ENCODE results near the gene MTX3. TPM values are rescaled to one million over a fixed set of nuclear protein-coding genes. Genes with fewer than 3 reads are reported as not detected.

MTX3 gene
- total RNA-seq = 1 to 10 TPM; 8.3 to 9.4 TPM

- Histone ChIP-seq H3K4me3 (peak within 1 kb of the TSS; percentile 94), H3K9me3 (no peaks in the 10 kb centered on the region), H3K27me3 (no peaks in the 10 kb centered on the region), H3K4me1 (no peaks in the 10 kb centered on the region), H3K27ac (peak within 1 kb of the TSS; percentile 45), H3K36me3 (peaks cover 10% of the 10 kb centered on the region), H3K9ac (ENCODE audit: low read depth in 2 of 2, low read length in 2 of 2) (peak within 1 kb of the TSS; percentile 30 to 70)
- DNase-seq = peak; percentile 86
- intact Hi-C loops (cut with DNase I) = no loop called here
- TF ChIP-seq, protein P1, sequence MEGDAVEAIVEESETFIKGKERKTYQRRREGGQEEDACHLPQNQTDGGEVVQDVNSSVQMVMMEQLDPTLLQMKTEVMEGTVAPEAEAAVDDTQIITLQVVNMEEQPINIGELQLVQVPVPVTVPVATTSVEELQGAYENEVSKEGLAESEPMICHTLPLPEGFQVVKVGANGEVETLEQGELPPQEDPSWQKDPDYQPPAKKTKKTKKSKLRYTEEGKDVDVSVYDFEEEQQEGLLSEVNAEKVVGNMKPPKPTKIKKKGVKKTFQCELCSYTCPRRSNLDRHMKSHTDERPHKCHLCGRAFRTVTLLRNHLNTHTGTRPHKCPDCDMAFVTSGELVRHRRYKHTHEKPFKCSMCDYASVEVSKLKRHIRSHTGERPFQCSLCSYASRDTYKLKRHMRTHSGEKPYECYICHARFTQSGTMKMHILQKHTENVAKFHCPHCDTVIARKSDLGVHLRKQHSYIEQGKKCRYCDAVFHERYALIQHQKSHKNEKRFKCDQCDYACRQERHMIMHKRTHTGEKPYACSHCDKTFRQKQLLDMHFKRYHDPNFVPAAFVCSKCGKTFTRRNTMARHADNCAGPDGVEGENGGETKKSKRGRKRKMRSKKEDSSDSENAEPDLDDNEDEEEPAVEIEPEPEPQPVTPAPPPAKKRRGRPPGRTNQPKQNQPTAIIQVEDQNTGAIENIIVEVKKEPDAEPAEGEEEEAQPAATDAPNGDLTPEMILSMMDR (IDR thresholded peaks at IDR 0.05) = no peak
These were observed at the start of gene MTX3 for GRCh38 chr5:79990598-79991507. TSS of gene MTX3 (minus strand) at chr5:79991262. CDS start at chr5:79991238, 24 bp downstream.

DNA sequence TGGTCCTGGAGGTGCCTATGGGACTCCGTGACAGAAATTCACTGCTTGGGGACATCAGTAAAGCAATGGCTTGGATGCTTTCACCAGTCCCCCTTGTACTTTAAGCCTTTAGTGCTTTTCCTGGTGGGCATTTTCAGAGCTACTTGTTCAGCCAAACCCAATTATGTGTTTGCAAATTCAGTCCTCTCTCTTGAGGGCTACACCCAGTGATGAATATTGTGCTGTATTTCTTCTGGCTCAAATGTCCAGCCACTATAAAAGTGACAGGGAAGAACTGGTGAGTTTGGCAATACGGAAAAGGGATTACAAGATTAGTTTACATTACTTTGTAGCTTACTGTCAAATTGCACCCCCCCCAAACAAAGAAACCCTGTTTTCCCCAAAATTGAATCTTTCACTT, 48.6 kb upstream of the MTX3 start:
- H3K9ac ChIP-seq (ENCODE audit: low read depth in 2 of 2, low read length in 2 of 2) = no peak overlapping the region
- TF ChIP-seq, protein P1 (IDR thresholded peaks at IDR 0.05) = no peak
- no peaks in the 10 kb centered on the region for H3K36me3 ChIP-seq
- H3K4me3 ChIP-seq = no peak overlapping the region
- intact Hi-C loops (cut with DNase I) = no loop called here
- no peaks in the 10 kb centered on the region for H3K4me1 ChIP-seq
- DNase-seq = no peak
- no peak overlapping the region for H3K27ac ChIP-seq
- no peaks in the 10 kb centered on the region for H3K9me3 ChIP-seq
- peaks cover 15% of the 10 kb centered on the region for H3K27me3 ChIP-seq

- H3K4me3 ChIP-seq = no peak overlapping the region
- DNase-seq = no peak
- no peaks in the 10 kb centered on the region for H3K36me3 ChIP-seq
- H3K4me1 ChIP-seq = no peaks in the 10 kb centered on the region
- no peak overlapping the region for H3K9ac ChIP-seq (ENCODE audit: low read depth in 2 of 2, low read length in 2 of 2)
- H3K27ac ChIP-seq = no peak overlapping the region
- TF ChIP-seq, protein P1 (IDR thresholded peaks at IDR 0.05) = no peak
- H3K27me3 ChIP-seq = peaks cover 26% of the 10 kb centered on the region
- H3K9me3 ChIP-seq = no peaks in the 10 kb centered on the region
- intact Hi-C loops (cut with DNase I) = no loop called here
These were observed 46.3 kb upstream of the MTX3 start for GRCh38 chr5:80037366-80037765.

DNA sequence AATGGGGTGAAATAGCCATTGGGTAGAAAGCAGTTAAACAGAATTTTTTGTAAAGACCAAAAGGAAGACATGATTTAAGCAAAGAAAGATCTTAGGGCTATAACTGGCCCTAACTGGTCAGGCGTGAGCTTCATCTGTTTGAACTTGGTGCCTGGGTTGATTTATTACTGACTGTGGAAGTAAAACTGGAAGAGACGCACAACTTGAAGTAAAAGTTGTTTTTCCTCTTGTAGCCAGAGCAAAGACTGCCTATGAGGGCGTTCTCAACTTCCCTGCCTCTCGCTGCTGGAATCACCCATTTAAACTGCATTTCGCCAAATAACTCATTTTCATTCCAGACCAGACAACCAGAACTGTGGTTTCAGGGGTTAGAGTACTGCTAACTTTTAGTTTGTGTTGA, 45.6 kb upstream of the MTX3 start:
- intact Hi-C loops (cut with DNase I) = no loop called here
- DNase-seq = no peak
- no peak overlapping the region for H3K4me3 ChIP-seq
- no peaks in the 10 kb centered on the region for H3K9me3 ChIP-seq
- no peaks in the 10 kb centered on the region for H3K36me3 ChIP-seq
- H3K4me1 ChIP-seq = no peaks in the 10 kb centered on the region
- TF ChIP-seq, protein P1 (IDR thresholded peaks at IDR 0.05) = no peak
- H3K27me3 ChIP-seq = peaks cover 26% of the 10 kb centered on the region
- H3K9ac ChIP-seq (ENCODE audit: low read depth in 2 of 2, low read length in 2 of 2) = no peak overlapping the region
- no peak overlapping the region for H3K27ac ChIP-seq

DNA sequence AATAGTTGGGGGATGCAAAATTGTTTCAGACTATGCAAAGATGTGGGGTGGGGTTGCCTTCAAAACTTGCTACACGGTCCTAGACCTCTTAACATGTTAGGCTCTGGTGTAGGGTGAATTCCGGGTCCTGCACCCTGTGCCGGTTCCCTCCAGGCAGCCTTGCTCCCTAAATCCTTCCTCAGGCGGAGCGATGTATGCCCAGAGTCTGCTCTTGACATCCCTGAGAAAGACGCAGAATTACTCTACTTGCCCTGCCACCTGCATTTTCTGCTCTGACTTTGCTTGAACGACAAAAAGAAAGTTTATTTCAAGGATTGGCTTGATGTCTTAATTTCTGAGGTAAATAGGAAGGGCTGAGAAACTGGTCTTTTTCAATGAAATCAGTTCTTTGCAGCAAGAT, 44.8 kb upstream of the MTX3 start:
- Histone ChIP-seq H3K27ac (no peak overlapping the region), H3K27me3 (peaks cover 26% of the 10 kb centered on the region), H3K4me1 (no peaks in the 10 kb centered on the region), H3K9ac (ENCODE audit: low read depth in 2 of 2, low read length in 2 of 2) (no peak overlapping the region), H3K9me3 (no peaks in the 10 kb centered on the region), H3K36me3 (no peaks in the 10 kb centered on the region), H3K4me3 (no peak overlapping the region)
- intact Hi-C loops (cut with DNase I) = no loop called here
- TF ChIP-seq, protein P1 (IDR thresholded peaks at IDR 0.05) = no peak
- no peak for DNase-seq

All from colonic mucosa (tissue), 4 donors.